Kidney capillary endothelial cell (primary cell): ENCODE measurements around the gene MYH4.

Experiments used
- DNase-seq: peaks from one replicate; pipeline ENCODE4 v3.0.0-alpha.2; 2018; ENCODE audit warnings: low spot score

MYH4 gene

DNA sequence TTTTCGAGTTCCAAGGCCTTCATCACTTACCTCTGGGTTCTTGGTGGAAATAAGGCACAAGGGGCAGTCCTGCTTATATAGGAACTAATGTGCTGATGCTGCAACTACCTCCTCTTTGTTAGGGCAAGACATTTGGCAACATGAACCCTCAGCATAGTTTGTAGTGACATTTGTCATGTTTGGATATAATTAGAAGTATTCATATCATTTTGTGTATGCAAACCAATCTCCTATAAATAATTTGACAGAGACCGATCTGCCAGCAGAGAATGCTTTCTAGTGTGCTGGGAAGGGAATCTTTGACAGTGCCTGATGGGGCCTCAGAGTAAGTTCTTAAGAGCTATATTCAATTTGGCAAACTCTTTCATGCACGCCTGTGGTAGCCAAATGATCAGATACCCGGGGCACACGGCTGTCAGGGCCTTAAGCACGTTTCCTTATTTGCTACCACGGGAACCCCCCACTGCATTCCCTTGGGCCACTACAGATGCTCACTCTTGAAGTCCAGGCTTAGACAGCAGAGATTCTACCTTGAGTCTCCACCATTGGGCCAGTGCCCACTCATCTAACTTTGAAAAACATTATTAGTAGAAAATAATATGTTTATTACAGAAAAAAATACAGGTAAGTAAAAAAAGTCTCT lies 47.3 kb downstream of the MYH4 start, which contains the start of gene MYH8:
Gene MYH8, minus strand, starts transcription at position 51 of the 643 bp plus-strand sequence. CDS start 1,723 bp downstream, outside the sequence.
- no peak for DNase-seq

- no peak for DNase-seq
Observed at GRCh38 chr17:10421211-10421610, 48.1 kb downstream of the MYH4 start.

GRCh38 chr17:10420811-10421210 lies 48.5 kb downstream of the MYH4 start:
- no peak for DNase-seq

DNA sequence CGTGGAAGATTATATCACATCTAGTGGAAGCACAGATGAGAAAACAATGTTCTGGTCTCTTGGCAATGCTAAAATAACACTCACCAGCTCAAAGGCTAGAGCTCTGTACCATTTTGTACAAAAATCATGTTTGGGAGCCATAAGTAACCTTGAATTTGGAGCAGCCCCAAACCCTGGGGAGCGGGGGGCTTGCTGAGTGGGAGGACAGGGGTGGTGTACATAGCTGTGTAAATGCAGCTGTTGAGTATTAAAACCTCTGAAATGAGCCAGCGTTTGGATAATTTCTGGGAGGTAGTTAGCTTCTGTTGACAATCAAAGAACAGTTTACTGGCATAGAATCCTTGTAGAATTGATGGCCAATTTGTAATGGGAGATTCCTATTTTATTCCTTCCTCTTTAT lies 51.9 kb downstream of the MYH4 start:
- no peak for DNase-seq

DNA sequence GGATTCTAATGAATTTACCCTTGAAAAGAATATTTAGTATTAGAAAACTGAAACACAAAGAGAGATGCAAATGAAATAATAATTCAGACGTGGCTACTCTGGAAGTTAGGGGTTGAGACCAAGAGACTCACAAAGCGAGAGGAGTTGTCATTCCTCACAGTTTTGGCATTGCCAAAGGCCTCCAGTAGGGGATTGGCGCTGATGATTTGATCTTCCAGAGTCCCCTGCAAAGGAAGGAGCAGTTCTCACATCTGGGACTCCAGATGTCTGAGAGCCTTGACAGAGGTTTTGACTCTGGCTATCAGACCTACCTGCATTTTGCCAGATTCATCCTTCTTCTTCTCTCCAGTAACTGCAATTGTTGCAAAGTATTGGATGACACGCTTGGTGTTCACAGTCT lies 54.2 kb downstream of the MYH4 start:
- DNase-seq = no peak

GRCh38 chr17:10403589-10403988 lies 65.8 kb downstream of the MYH4 start:
- no peak for DNase-seq

- DNase-seq = no peak
Observed at GRCh38 chr17:10398352-10398751, 71.0 kb downstream of the MYH4 start.

GRCh38 chr17:10396524-10397163 lies 72.7 kb downstream of the MYH4 start:
- no peak for DNase-seq

DNA sequence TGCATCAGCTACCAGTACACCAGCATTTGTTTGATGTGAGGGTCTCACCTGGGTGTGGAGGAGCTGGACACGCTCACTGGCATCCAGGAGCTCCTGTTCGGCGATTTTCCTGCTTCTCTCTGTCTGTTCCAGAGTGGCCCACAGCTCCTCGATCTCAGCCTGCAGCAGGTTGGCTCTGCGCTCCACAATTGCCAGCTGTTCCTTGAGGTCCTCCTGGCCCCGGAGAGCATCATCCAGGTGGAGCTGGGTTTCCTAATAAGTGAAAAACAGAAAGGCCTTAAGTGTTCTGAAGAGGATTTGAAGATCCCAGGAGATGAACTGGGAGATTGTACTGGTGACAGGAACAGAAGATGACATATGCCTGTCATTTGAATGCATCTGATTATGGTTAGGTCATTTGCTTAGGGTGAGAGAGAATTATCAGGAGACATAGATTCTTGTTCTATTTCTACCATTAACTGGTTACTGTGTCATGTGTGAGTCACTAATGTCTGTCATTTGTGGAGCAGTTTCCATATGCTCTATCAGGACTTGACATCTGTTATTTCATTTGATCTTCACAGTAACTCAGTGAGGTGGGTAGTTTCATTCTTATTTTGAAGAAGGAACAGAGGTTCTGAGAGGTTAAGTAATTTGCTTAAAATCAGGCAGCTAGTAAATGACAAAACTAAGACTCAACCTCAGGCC lies 75.0 kb downstream of the MYH4 start:
- no peak for DNase-seq
